HepG2 (cell line): Measurements from ENCODE around the gene PLIN3.

Experiments
- CTCF ChIP-seq: sonication (generic); formaldehyde crosslinking; IDR thresholded peaks from 2 replicates; pipeline ENCODE4 v1.5.0; 2020; ENCODE audit warnings: mild to moderate bottlenecking, missing genetic modification reagents, moderate library complexity
- ESRRA ChIP-seq: sonication (generic); formaldehyde crosslinking; IDR thresholded peaks from 2 replicates; pipeline ENCODE4 v1.5.1; 2020; ENCODE audit warnings: mild to moderate bottlenecking, low read depth, missing genetic modification reagents
- NFE2L1 ChIP-seq: sonication (generic); formaldehyde crosslinking; IDR thresholded peaks from 2 replicates; pipeline ENCODE4 v1.4.0; 2020; ENCODE audit warnings: missing genetic modification reagents, mild to moderate bottlenecking, borderline replicate concordance
- ZFP82 ChIP-seq: sonication (generic); formaldehyde crosslinking; IDR thresholded peaks from 2 replicates; pipeline ENCODE4 v1.5.1; 2020; ENCODE audit warnings: mild to moderate bottlenecking, missing genetic modification reagents, borderline replicate concordance
- TF ChIP-seq, protein P1 (sequence below): sonication (generic); formaldehyde crosslinking; IDR thresholded peaks from 2 replicates; pipeline ENCODE4 v1.4.0; 2020; ENCODE audit warnings: mild to moderate bottlenecking, missing genetic modification reagents

- TF ChIP-seq ESRRA (CRISPR knock-in tag): no peak
- TF ChIP-seq ZFP82 (CRISPR knock-in tag): no peak
- no peak for TF ChIP-seq NFE2L1 (CRISPR knock-in tag)
- TF ChIP-seq, protein P1, sequence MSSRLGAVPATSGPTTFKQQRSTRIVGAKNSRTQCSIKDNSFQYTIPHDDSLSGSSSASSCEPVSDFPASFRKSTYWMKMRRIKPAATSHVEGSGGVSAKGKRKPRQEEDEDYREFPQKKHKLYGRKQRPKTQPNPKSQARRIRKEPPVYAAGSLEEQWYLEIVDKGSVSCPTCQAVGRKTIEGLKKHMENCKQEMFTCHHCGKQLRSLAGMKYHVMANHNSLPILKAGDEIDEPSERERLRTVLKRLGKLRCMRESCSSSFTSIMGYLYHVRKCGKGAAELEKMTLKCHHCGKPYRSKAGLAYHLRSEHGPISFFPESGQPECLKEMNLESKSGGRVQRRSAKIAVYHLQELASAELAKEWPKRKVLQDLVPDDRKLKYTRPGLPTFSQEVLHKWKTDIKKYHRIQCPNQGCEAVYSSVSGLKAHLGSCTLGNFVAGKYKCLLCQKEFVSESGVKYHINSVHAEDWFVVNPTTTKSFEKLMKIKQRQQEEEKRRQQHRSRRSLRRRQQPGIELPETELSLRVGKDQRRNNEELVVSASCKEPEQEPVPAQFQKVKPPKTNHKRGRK (CRISPR knock-in tag): no peak
- TF ChIP-seq CTCF (CRISPR knock-in tag): no peak
Observed at GRCh38 chr19:4859697-4860096, 7.8 kb downstream of the PLIN3 start.
